Smooth muscle cell (in vitro differentiated cells): ENCODE measurements around the gene OTOA. TPM values are rescaled to one million over a fixed set of nuclear protein-coding genes. Genes with fewer than 3 reads are reported as not detected.

Source experiments
- DNase-seq: peaks from one replicate; lab custom pipeline; 2025; ENCODE audit not compliant: unreplicated experiment; lab: John Stamatoyannopoulos, UW
- H2AFZ ChIP-seq: fragments of 200-600 bp; sonication (generic); 2 replicates; pipeline ENCODE4 v1.6.0; 2016; ENCODE audit warnings: antibody characterized with exemption, low read depth, mild to moderate bottlenecking
- H3F3A ChIP-seq: fragments of 200-600 bp; sonication (generic); 2 replicates; pipeline ENCODE4 v1.6.0; 2017; ENCODE audit warnings: antibody characterized with exemption, low read depth
- H3K27ac ChIP-seq: fragments of 200-600 bp; sonication (generic); 2 replicates; pipeline ENCODE4 v1.5.1; 2016; ENCODE audit warnings: low read depth, mild to moderate bottlenecking
- H3K27me3 ChIP-seq: fragments of 200-600 bp; sonication (generic); 2 replicates; pipeline ENCODE4 v1.6.1; 2016; ENCODE audit warnings: low read depth, mild to moderate bottlenecking
- H3K36me3 ChIP-seq: fragments of 200-600 bp; sonication (generic); 2 replicates; pipeline ENCODE4 v1.5.1; 2016; ENCODE audit warnings: low read depth
- H3K4me1 ChIP-seq: fragments of 200-600 bp; sonication (generic); 2 replicates; pipeline ENCODE4 v1.5.1; 2016; ENCODE audit warnings: low read depth
- H3K4me2 ChIP-seq: fragments of 200-600 bp; sonication (generic); 2 replicates; pipeline ENCODE4 v1.6.0; 2016; ENCODE audit warnings: mild to moderate bottlenecking
- H3K4me3 ChIP-seq: fragments of 200-600 bp; sonication (generic); 2 replicates; pipeline ENCODE4 v1.5.1; 2016; ENCODE audit warnings: mild to moderate bottlenecking
- H3K79me2 ChIP-seq: fragments of 200-600 bp; sonication (generic); 2 replicates; pipeline ENCODE4 v1.6.0; 2016; ENCODE audit warnings: low read depth, mild to moderate bottlenecking
- H3K9ac ChIP-seq: fragments of 200-600 bp; sonication (generic); 2 replicates; pipeline ENCODE4 v1.6.0; 2016; ENCODE audit warnings: low read depth
- H3K9me3 ChIP-seq: fragments of 200-600 bp; sonication (generic); replicated peaks from 2 replicates; pipeline ENCODE4 v1.5.1; 2016; ENCODE audit warnings: low read depth
- H4K20me1 ChIP-seq: fragments of 200-600 bp; sonication (generic); 2 replicates; pipeline ENCODE4 v1.6.0; 2016; ENCODE audit warnings: low read depth
- CTCF ChIP-seq: fragments of 200-600 bp; sonication (generic); IDR thresholded peaks from 2 replicates; pipeline ENCODE4 v1.5.1; 2017; ENCODE audit warnings: borderline replicate concordance, mild to moderate bottlenecking, antibody characterized with exemption; ENCODE audit not compliant: insufficient read depth, poor library complexity, severe bottlenecking
- WGBS: methylation state at CpG from one replicate; pipeline ENCODE4 v1.1.7; 2016; ENCODE audit warnings: low lambda C conversion rate; 5-methylcytosine and 5-hydroxymethylcytosine counted together
- polyA plus RNA-seq: library from polyadenylated mRNA; unstranded; fragments of >200 nt; fragmentation: Nextera tagmentation; extraction: Ambion mirVana; gene quantifications from 2 replicates; pipeline ENCODE4 v1.2.1, GENCODE V29; 2016
- total RNA-seq: library from RNA; depleted of rRNA; stranded (reverse); fragments of >200 nt; gene quantifications from 2 replicates; pipeline ENCODE4 v1.2.3, GENCODE V29; 2014

The OTOA gene
- total and polyA plus RNA-seq, 2 experiments from 2014 or later: not detected

- Histone ChIP-seq H3K36me3 (no peaks in the 10 kb centered on the region), H3K27me3 (no peaks in the 10 kb centered on the region), H3K79me2 (peaks cover 19% of the 10 kb centered on the region), H3K4me3 (no peak overlapping the region), H4K20me1 (peaks cover 38% of the 10 kb centered on the region), H3K27ac (peak overlapping the region; percentile 44), H3K9me3 (no peaks in the 10 kb centered on the region), H3K4me2 (peak overlapping the region; percentile 57), H3K9ac (no peak overlapping the region), H3K4me1 (no peaks in the 10 kb centered on the region), H3F3A (peaks cover 11% of the 10 kb centered on the region), H2AFZ (no peak overlapping the region)
- 28% methylated on average over 4 of the region's 4 CpGs for WGBS
- no peak for TF ChIP-seq CTCF
- DNase-seq: no peak
Measured at GRCh38 chr16:21638573-21638975, 25.2 kb upstream of the OTOA start.

- peaks cover 21% of the 10 kb centered on the region for H3K79me2 ChIP-seq
- H3K9me3 ChIP-seq: no peaks in the 10 kb centered on the region
- peaks cover 11% of the 10 kb centered on the region for H3F3A ChIP-seq
- H4K20me1 ChIP-seq: peaks cover 47% of the 10 kb centered on the region
- H3K36me3 ChIP-seq: no peaks in the 10 kb centered on the region
- peak overlapping the region; percentile 44 for H3K27ac ChIP-seq
- H2AFZ ChIP-seq: no peak overlapping the region
- no peak for DNase-seq
- peak overlapping the region; percentile 57 for H3K4me2 ChIP-seq
- 100% methylated on average over 2 of the region's 2 CpGs for WGBS
- no peak for TF ChIP-seq CTCF
- H3K4me3 ChIP-seq: no peak overlapping the region
- H3K27me3 ChIP-seq: no peaks in the 10 kb centered on the region
- H3K4me1 ChIP-seq: no peaks in the 10 kb centered on the region
- no peak overlapping the region for H3K9ac ChIP-seq
Measured at GRCh38 chr16:21639493-21639892, 24.3 kb upstream of the OTOA start.

GRCh38 chr16:21641916-21642315, 21.9 kb upstream of the OTOA start:
- no peak overlapping the region for H3K9ac ChIP-seq
- H3K4me2 ChIP-seq: no peak overlapping the region
- H3K9me3 ChIP-seq: no peaks in the 10 kb centered on the region
- no peak overlapping the region for H3K4me3 ChIP-seq
- no peak overlapping the region for H2AFZ ChIP-seq
- 89% methylated on average over 6 of the region's 6 CpGs for WGBS
- H4K20me1 ChIP-seq: peaks cover 67% of the 10 kb centered on the region
- peaks cover 11% of the 10 kb centered on the region for H3F3A ChIP-seq
- no peaks in the 10 kb centered on the region for H3K36me3 ChIP-seq
- no peaks in the 10 kb centered on the region for H3K27me3 ChIP-seq
- no peaks in the 10 kb centered on the region for H3K4me1 ChIP-seq
- H3K79me2 ChIP-seq: peaks cover 33% of the 10 kb centered on the region
- TF ChIP-seq CTCF: no peak
- no peak overlapping the region for H3K27ac ChIP-seq
- DNase-seq: no peak

GRCh38 chr16:21642861-21643260, 20.9 kb upstream of the OTOA start:
- Histone ChIP-seq H3F3A (peaks cover 11% of the 10 kb centered on the region), H3K4me3 (no peak overlapping the region), H3K36me3 (no peaks in the 10 kb centered on the region), H4K20me1 (peaks cover 75% of the 10 kb centered on the region), H3K27ac (no peak overlapping the region), H3K4me1 (no peaks in the 10 kb centered on the region), H3K9ac (no peak overlapping the region), H3K9me3 (no peaks in the 10 kb centered on the region), H3K27me3 (no peaks in the 10 kb centered on the region), H3K79me2 (peaks cover 36% of the 10 kb centered on the region), H3K4me2 (no peak overlapping the region), H2AFZ (no peak overlapping the region)
- WGBS: 83% methylated on average over 7 of the region's 7 CpGs
- DNase-seq: no peak
- no peak for TF ChIP-seq CTCF
